PC-3 (cell line): ENCODE data around the gene ZNF467. TPM values are rescaled to one million over a fixed set of nuclear protein-coding genes. Genes with fewer than 3 reads are reported as not detected.

Experiments
- ATAC-seq: fragments of 200-7000 bp; cut with Tn5 transposase; 2 replicates; pipeline ENCODE4 v1.9.1; 2020; ENCODE audit warnings: mild to moderate bottlenecking, moderate library complexity
- BruUV-seq: library from RNA; stranded (reverse); fragments of 400-500 nt; replicated peaks from 2 replicates; lab custom pipeline; 2021; lab: Mats Ljungman, UMichigan
- CTCF ChIA-PET: fragments of 300-600 bp; sonication (Branson Sonifier 250); formaldehyde crosslinking; loops from one replicate; lab custom pipeline; 2022; ENCODE audit warnings: antibody characterized with exemption; lab: Charles Lee
- POLR2A ChIA-PET: fragments of 300-600 bp; sonication (Branson Sonifier 250); formaldehyde crosslinking; loops from one replicate; lab custom pipeline; 2022; ENCODE audit warnings: antibody characterized with exemption; ENCODE audit not compliant: unreplicated experiment; lab: Charles Lee
- DNase-seq: peaks from one replicate; pipeline ENCODE4 v3.0.0-alpha.2; 2015
- H2AFZ ChIP-seq: fragments of 300-600 bp; sonication (generic); 2 replicates; pipeline ENCODE4 v1.6.0; 2016; ENCODE audit warnings: antibody characterized with exemption, low read length
- H3F3A ChIP-seq: fragments of 300-600 bp; sonication (generic); one replicate; pipeline ENCODE4 v1.6.0; 2017; ENCODE audit warnings: antibody characterized with exemption, low read length, control low read depth, mild to moderate bottlenecking; ENCODE audit not compliant: unreplicated experiment
- H3K27ac ChIP-seq: fragments of 300-600 bp; sonication (generic); 2 replicates; pipeline ENCODE4 v1.5.1; 2016; ENCODE audit warnings: mild to moderate bottlenecking, low read length
- H3K27me3 ChIP-seq: fragments of 300-600 bp; sonication (generic); 2 replicates; pipeline ENCODE4 v1.6.1; 2016; ENCODE audit warnings: low read length, mixed read lengths
- H3K36me3 ChIP-seq: fragments of 300-600 bp; sonication (generic); 2 replicates; pipeline ENCODE4 v1.6.1; 2016; ENCODE audit warnings: low read depth, mixed run types, low read length, mixed read lengths
- H3K4me1 ChIP-seq: fragments of 300-600 bp; sonication (generic); 2 replicates; pipeline ENCODE4 v1.5.1; 2016; ENCODE audit warnings: low read length; ENCODE audit not compliant: insufficient read depth
- H3K4me2 ChIP-seq: fragments of 300-600 bp; sonication (generic); 2 replicates; pipeline ENCODE4 v1.6.0; 2016; ENCODE audit warnings: low read length
- H3K4me3 ChIP-seq: fragments of 300-600 bp; sonication (generic); 2 replicates; pipeline ENCODE4 v1.5.1; 2016; ENCODE audit warnings: mild to moderate bottlenecking, low read length, mixed read lengths
- H3K79me2 ChIP-seq: fragments of 300-600 bp; sonication (generic); 2 replicates; pipeline ENCODE4 v1.6.1; 2017; ENCODE audit warnings: low read length, mixed read lengths
- H3K9ac ChIP-seq: fragments of 300-600 bp; sonication (generic); 2 replicates; pipeline ENCODE4 v1.6.0; 2016; ENCODE audit warnings: mild to moderate bottlenecking, low read length
- H3K9me2 ChIP-seq: fragments of 300-600 bp; sonication (generic); replicated peaks from 2 replicates; pipeline ENCODE4 v1.6.1; 2016; ENCODE audit warnings: mixed run types, low read length, mixed read lengths
- H3K9me3 ChIP-seq: fragments of 300-600 bp; sonication (generic); 2 replicates; pipeline ENCODE4 v1.6.1; 2016; ENCODE audit warnings: low read length, mixed read lengths
- H4K20me1 ChIP-seq: fragments of 300-600 bp; sonication (generic); 2 replicates; pipeline ENCODE4 v1.6.1; 2016; ENCODE audit warnings: low read length, mixed read lengths
- EZH2 ChIP-seq: fragments of 300-600 bp; sonication (generic); IDR thresholded peaks from one replicate; pipeline ENCODE4 v1.6.1; 2017; ENCODE audit warnings: antibody characterized with exemption, mild to moderate bottlenecking, low read length; ENCODE audit not compliant: unreplicated experiment
- EZH2phosphoT487 ChIP-seq: fragments of 300-600 bp; sonication (generic); IDR thresholded peaks from 2 replicates; pipeline ENCODE4 v1.6.1; 2018; ENCODE audit warnings: mild to moderate bottlenecking, antibody characterized with exemption, low read length, borderline replicate concordance
- intact Hi-C: fragments of 100-400 bp; cut with micrococcal nuclease; formaldehyde crosslinking; loops from 2 replicates; pipeline ENCODE4 v1.9.0; 2023
- total RNA-seq: library from RNA; depleted of rRNA; stranded (reverse); fragments of >200 nt; gene quantifications from 2 replicates; pipeline ENCODE4 v1.2.3, GENCODE V29; 2014
- TF ChIP-seq, protein P1 (sequence below): fragments of 300-600 bp; sonication (generic); conservative IDR thresholded peaks from 2 replicates; pipeline ENCODE4 v1.5.1; 2017; ENCODE audit warnings: antibody characterized with exemption, low read depth, mild to moderate bottlenecking, low read length

Gene ZNF467
- total RNA-seq, 1 experiment from 2014 or later = 6.3 TPM

DNA sequence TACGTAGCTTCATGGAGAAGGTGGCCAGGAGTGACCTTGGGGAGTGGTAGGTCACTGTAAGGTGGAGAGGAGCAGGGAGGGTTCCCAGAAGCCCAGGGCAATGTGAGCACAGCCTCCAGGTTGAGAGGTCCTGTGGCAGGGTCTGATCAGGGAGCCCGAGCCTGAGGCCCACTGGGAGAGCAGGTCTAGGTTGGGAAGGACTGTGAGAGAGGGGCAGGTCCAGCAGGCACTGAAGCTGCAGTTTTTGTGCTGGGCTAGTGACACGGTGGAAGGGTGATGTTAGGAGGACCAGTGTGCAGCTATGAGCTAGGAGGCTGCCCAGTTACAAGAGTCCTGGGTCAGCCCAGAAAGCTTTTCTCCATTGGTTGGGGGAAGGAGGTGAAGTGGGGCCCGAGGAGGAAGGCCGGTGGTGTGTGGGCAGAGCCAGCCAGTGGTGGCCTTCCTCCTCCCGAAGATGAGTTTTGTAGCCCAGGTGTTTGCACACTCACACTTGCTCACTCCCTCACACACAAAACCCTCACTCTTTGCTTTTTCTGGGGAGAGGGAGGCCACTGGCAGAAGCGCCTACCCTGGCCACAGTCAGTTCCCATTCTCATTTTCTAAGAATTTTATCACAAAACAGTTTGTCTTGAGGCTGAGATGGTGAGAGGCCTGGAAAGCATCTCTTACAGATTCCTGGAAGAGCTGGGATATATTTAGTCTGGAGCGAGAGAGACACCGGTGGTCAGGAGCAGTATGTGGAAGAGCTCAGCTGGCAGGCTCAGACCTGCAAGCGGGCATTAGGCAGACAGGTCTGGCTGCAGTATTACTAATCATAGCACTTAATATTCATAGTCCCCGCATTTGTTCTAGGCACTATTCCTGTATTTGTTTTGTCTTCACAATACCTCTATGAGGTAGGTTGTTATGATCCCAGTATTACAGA lies 57.1 kb downstream of the ZNF467 start:
- CTCF ChIA-PET = interaction anchor here (0.6 to 1.1 kb wide), 2 partner anchors 46 to 54 kb away, joined by 3 to 14 read pairs; no protein-coding TSS in a partner anchor
- BruUV-seq = no TSS peak
- H3K4me3 ChIP-seq = peak overlapping the region; percentile 85; the same call in 1 of the 2 replicates

DNA sequence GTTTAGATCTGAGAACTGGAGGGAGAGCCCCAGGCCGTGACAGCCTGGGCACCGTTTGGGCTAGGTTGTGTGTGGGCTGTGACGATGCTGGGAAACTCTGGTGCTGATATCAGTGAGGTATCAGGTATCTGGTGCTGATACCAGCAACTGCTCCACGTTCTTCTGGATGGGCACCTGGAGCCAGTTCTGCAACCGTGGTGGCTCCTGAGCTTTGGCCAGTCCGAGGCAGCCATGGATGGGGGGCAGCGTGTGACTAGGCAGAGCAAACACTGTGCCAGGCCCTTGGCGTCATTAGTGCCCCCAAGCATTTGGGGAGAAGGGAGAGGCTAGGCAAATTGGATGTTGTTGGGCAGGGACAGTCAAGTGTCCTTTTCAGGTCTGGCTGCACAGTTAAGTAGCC lies 57.9 kb downstream of the ZNF467 start:
- ChIA-PET CTCF (no interaction called here), POLR2A (no interaction called here)
- peaks cover 27% of the 10 kb centered on the region for H3K79me2 ChIP-seq
- DNase-seq (no peak), ATAC-seq (no peak; the same call in 1 of the 2 replicates)
- peak overlapping the region; percentile 85 for H3K4me3 ChIP-seq
- peak overlapping the region; percentile 81 for H3K4me2 ChIP-seq
- H3K9ac ChIP-seq = peak overlapping the region; percentile 73
- no peaks in the 10 kb centered on the region for H3F3A ChIP-seq
- H2AFZ ChIP-seq = peak overlapping the region; percentile 88
- intact Hi-C loops = loop anchor here (2.0 kb wide), 2 partner anchors 27 to 91 kb away; no protein-coding TSS in a partner anchor
- BruUV-seq = no TSS peak
- H3K4me1 ChIP-seq = peaks cover 9% of the 10 kb centered on the region
- TF ChIP-seq EZH2 = no peak
- TF ChIP-seq, protein P1, sequence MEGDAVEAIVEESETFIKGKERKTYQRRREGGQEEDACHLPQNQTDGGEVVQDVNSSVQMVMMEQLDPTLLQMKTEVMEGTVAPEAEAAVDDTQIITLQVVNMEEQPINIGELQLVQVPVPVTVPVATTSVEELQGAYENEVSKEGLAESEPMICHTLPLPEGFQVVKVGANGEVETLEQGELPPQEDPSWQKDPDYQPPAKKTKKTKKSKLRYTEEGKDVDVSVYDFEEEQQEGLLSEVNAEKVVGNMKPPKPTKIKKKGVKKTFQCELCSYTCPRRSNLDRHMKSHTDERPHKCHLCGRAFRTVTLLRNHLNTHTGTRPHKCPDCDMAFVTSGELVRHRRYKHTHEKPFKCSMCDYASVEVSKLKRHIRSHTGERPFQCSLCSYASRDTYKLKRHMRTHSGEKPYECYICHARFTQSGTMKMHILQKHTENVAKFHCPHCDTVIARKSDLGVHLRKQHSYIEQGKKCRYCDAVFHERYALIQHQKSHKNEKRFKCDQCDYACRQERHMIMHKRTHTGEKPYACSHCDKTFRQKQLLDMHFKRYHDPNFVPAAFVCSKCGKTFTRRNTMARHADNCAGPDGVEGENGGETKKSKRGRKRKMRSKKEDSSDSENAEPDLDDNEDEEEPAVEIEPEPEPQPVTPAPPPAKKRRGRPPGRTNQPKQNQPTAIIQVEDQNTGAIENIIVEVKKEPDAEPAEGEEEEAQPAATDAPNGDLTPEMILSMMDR = no peak
- no peak for TF ChIP-seq EZH2phosphoT487
- H3K27ac ChIP-seq = no peak overlapping the region
- H3K36me3 ChIP-seq = no peaks in the 10 kb centered on the region
- H3K27me3 ChIP-seq = no peaks in the 10 kb centered on the region
- H3K9me2 ChIP-seq = no peaks in the 10 kb centered on the region
- H3K9me3 ChIP-seq = peaks cover 12% of the 10 kb centered on the region; the same call in 1 of the 2 replicates
- H4K20me1 ChIP-seq = no peaks in the 10 kb centered on the region

More for the DNA sequence above, 57.1 kb downstream of the ZNF467 start:
- no peak overlapping the region for H3K9ac ChIP-seq
- peaks cover 8% of the 10 kb centered on the region; the same call in 1 of the 2 replicates for H3K9me3 ChIP-seq
- no peaks in the 10 kb centered on the region for H3K9me2 ChIP-seq
- no peak for TF ChIP-seq EZH2phosphoT487
- no peak for TF ChIP-seq EZH2
- TF ChIP-seq, protein P1 = peak; percentile 39; the same call in 1 of the 2 replicates
- no peaks in the 10 kb centered on the region for H3K27me3 ChIP-seq
- peak overlapping the region; percentile 81 for H3K4me2 ChIP-seq
- POLR2A ChIA-PET = no interaction called here
- no peak overlapping the region for H3K27ac ChIP-seq
- H3F3A ChIP-seq = no peaks in the 10 kb centered on the region
- no peak for DNase-seq
- H3K79me2 ChIP-seq = peaks cover 27% of the 10 kb centered on the region
- no peak overlapping the region for H2AFZ ChIP-seq
- H3K36me3 ChIP-seq = no peaks in the 10 kb centered on the region
- intact Hi-C loops = loop anchor here (1.0 kb wide), 1 partner anchor 47 kb away; no protein-coding TSS in a partner anchor
- ATAC-seq = 0 out of 2 replicates have a peak, but pooled peaks have one; percentile 13
- H4K20me1 ChIP-seq = no peaks in the 10 kb centered on the region
- peaks cover 9% of the 10 kb centered on the region for H3K4me1 ChIP-seq
